GM12872 (cell line): ENCODE measurements around the gene PEX12.

ENCODE experiments used
- CTCF ChIP-seq: IDR thresholded peaks from 3 replicates; pipeline ENCODE4 v1.5.1; 2011; ENCODE audit warnings: low read depth, mild to moderate bottlenecking, low read length, moderate library complexity; ENCODE audit not compliant: insufficient read depth

The PEX12 gene

GRCh38 chr17:35575759-35576158, 2.6 kb downstream of the PEX12 start:
- TF ChIP-seq CTCF: no peak

DNA sequence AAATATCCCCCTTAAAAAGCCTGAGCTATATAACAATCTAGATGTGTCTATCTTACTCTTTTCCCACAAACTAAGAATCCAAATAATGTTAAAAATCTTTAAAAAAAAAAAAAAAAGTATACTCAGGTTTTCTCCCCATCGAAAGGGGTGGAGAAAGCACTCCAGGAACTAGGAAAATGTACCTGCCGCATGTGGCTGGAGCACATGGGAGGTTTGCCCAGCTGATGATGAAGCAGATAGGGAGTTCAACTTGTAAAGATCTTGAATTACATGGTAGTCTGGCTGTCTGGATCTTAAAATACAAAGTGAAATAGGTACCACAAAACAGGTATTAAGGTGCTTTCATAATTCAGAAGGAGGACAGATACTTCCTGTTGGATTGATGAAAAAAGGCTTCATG, 9.0 kb downstream of the PEX12 start:
- no peak for TF ChIP-seq CTCF

GRCh38 chr17:35568561-35568960, 9.8 kb downstream of the PEX12 start:
- TF ChIP-seq CTCF: no peak

DNA sequence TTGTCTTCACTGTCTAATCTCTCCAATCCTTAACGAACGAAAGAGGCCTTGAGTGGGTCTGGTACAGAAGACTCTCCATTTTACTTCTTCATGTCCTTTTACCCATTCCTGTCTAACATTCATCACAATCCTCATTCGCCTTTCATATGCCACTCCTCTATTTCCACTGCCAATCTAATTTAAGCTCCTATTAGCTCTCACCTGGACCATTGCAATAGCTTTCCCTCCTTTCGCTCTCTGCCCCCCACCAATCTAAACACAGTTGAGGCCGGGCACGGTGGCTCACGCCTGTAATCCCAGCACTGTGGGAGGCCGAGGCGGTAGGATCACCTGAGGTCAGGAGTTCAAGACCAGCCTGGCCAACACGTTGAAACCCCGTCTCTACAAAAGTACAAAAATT, 11.4 kb downstream of the PEX12 start:
- no peak for TF ChIP-seq CTCF

DNA sequence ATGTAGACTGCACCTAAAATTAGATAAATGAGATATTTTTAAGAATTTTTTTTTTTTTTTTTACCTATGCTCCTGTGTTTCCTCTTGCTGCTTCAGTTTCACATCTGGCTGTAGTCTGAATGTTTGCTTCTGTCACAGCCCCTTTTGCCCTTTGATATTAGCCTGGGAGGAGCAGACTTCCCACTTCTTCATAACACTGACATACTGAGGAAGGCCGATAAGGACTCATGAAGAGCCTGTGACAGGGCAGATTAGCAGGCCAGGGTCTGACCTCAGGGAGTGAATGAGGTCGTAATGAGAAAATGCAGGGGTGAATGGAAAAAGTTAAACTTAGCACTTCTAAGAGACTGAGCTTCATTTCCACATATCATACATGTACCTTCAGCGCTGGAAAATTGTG, 17.7 kb downstream of the PEX12 start, which contains the start of gene SLFN14:
Gene SLFN14 (minus strand): TSS at position 117 of the 400 bp plus-strand sequence. CDS start 2,757 bp downstream, outside the sequence.
- TF ChIP-seq CTCF: no peak

GRCh38 chr17:35559495-35560210, 18.7 kb downstream of the PEX12 start:
- TF ChIP-seq CTCF: no peak

DNA sequence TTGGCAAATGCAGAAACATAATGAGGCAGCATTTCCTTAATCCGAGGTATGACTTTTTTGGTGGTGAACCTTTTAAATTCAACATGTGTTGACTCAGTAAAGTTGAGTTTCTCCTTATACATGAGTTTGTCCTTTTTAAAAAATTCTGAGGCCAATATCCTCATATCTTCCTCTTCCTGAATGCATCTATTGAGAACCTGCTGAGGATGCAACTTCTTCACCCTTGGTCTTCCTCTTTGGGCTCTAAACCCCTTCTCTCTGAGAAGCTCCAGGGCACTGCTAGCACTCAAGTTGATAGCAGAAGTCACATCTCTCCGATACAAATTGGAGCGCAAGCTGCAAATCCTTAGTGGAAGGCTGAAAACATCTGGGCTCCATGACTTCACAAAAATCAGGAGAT, 21.0 kb downstream of the PEX12 start:
- no peak for TF ChIP-seq CTCF

GRCh38 chr17:35555691-35556090, 22.7 kb downstream of the PEX12 start:
- 0 out of 3 replicates have a peak, but pooled peaks have one; percentile 30 for TF ChIP-seq CTCF
